SK-N-SH treated with all-trans-retinoic acid at 6 μM for 48 hours (cell line): ENCODE data around the gene RNF10.

ENCODE experiments used
- CSDC2 ChIP-seq: fragments of 250-450 bp; sonication (Bioruptor Pico); IDR thresholded peaks from 2 replicates; pipeline ENCODE4 v1.5.0; 2020; ENCODE audit warnings: mild to moderate bottlenecking, moderate library complexity
- GLIS3 ChIP-seq: fragments of 250-450 bp; sonication (Bioruptor Pico); IDR thresholded peaks from 2 replicates; pipeline ENCODE4 v1.5.0; 2020; ENCODE audit warnings: mild to moderate bottlenecking, moderate library complexity
- PPARA ChIP-seq: fragments of 250-450 bp; sonication (Bioruptor Pico); IDR thresholded peaks from 2 replicates; pipeline ENCODE4 v1.5.0; 2020; ENCODE audit warnings: mild to moderate bottlenecking, borderline replicate concordance
- TF ChIP-seq, protein P1 (sequence below): fragments of 250-450 bp; sonication (Bioruptor Pico); IDR thresholded peaks from 2 replicates; pipeline ENCODE4 v1.8.0; 2021; ENCODE audit warnings: low read depth, mild to moderate bottlenecking, moderate library complexity, borderline replicate concordance

DNA sequence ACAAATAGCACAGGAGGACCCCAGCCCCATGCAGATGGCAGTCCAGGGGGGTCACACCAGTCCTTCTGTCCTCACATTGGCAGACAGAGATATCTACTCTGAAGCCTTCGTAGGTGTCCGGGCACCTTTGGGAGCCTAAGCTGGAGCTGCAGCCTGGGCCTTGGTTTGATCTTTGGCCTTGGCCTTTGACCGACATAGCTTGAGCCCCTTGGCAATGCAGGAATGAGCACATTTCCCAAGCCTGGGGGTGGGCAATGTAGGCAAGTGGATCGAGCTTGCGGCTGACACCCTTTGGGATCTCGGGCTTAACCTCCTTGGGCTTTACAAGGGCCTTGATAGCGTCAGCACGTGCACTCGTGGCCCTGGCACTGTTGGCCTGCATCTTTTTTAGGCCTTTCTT is 11.6 kb upstream of the RNF10 start:
- TF ChIP-seq PPARA (CRISPR knock-in tag) = no peak
- TF ChIP-seq GLIS3 (CRISPR knock-in tag) = no peak
- TF ChIP-seq, protein P1, sequence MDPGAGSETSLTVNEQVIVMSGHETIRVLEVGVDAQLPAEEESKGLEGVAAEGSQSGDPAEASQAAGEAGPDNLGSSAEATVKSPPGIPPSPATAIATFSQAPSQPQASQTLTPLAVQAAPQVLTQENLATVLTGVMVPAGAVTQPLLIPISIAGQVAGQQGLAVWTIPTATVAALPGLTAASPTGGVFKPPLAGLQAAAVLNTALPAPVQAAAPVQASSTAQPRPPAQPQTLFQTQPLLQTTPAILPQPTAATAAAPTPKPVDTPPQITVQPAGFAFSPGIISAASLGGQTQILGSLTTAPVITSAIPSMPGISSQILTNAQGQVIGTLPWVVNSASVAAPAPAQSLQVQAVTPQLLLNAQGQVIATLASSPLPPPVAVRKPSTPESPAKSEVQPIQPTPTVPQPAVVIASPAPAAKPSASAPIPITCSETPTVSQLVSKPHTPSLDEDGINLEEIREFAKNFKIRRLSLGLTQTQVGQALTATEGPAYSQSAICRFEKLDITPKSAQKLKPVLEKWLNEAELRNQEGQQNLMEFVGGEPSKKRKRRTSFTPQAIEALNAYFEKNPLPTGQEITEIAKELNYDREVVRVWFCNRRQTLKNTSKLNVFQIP (CRISPR knock-in tag) = no peak
- no peak for TF ChIP-seq CSDC2
